Superior temporal gyrus (tissue), 1 donor: ENCODE measurements around the gene BCL2L14.
A peak's percentile ranks its signal among the peaks of the same experiment; 100 is the strongest.
"Not testable (repeated sequence)": the region's sequence is repeated elsewhere in the genome, so short reads cannot be mapped to it uniquely, and the experiment has no call there.

Source experiments
- DNase-seq: peaks from one replicate; pipeline ENCODE4 v3.0.0-alpha.2; 2016; ENCODE audit errors: extremely low spot score

BCL2L14 gene

DNA sequence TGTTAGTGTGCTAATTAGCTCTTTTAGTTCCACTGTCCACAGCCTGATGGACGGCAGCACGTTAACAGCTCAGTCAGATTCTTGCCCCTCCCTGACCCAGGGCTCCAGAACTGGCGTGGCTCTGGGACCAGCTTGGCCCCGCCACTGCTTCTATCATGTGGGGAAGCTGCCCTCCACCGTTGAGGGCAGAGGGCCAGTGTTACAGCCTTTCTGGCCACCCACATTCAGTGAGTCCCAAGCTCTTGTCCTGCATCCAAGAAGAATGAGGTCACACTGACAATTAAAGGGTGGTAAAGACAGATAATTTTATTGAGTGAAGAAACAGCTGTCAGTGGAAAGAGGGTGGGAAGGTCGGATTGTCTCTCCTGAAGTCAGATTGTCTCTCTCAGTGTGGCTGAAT lies 36.9 kb downstream of the BCL2L14 start:
- DNase-seq, result no peak

DNA sequence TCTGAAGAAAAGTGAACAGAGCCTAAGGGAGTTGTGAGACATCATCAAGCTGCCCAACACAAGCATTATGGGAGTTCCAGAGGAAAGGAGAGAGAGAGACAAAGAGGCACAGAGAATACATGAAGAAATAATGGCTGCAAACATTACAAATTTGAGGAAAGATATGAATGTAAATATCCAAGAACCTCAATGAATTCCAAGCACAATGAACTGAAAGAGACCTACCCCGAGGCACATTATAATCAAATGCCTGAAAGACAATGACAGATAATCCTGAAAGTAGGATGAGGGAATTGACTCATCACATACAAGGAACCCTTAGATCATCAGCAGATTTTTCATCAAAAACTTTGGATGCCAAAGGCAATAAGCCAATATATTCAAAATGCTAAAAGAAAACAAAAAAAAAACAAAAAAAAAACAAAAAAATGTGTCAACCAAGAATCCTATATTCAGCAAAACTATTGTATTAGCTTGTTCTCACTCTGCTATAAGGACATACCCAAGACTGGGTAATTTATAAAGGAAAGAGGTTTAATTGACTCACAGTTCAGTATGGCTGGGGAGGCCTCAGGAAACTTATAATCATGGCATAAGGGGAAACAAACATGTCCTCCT lies 37.8 kb downstream of the BCL2L14 start:
- DNase-seq, result no peak

DNA sequence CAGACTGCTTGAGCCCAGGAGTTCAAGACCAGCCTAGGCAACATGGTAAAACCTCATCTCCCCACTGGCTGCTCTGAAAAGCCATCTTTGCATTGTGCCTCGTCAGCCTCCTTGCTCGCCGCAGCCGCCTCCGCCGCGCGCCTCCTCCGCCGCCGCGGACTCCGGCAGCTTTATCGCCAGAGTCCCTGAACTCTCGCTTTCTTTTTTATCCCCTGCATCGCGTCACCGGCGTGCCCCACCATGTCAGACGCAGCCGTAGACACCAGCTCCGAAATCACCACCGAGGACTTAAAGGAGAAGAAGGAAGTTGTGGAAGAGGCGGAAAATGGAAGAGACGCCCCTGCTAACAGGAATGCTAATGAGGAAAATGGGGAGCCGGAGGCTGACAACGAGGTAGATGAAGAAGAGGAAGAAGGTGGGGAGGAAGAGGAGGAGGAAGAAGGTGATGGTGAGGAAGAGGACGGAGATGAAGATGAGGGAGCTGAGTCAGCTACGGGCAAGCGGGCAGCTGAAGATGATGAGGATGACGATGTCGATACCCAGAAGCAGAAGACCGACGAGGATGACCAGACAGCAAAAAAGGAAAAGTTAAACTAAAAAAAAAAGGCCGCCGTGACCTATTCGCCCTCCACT lies 40.3 kb downstream of the BCL2L14 start:
- not testable (repeated sequence) for DNase-seq

DNA sequence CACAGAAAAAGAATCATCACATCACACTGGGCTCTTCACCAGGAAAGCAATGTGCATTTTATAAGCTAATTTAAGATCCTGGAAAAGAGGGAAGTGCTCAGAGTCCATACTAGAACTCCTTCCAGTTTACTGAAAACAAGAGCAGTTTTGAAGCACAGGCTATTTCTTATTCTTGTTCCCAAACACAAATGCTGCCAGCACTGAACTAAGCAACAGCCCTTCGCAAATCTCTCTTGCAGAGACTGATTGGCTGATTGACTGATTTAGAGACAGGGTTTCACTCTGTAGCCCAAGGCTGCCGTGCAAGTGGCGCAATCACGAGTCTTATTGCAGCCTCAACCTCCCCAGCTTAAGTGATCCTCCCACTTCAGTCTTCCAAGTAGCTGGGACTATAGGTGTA lies 44.8 kb downstream of the BCL2L14 start:
- peak; percentile 63 for DNase-seq

DNA sequence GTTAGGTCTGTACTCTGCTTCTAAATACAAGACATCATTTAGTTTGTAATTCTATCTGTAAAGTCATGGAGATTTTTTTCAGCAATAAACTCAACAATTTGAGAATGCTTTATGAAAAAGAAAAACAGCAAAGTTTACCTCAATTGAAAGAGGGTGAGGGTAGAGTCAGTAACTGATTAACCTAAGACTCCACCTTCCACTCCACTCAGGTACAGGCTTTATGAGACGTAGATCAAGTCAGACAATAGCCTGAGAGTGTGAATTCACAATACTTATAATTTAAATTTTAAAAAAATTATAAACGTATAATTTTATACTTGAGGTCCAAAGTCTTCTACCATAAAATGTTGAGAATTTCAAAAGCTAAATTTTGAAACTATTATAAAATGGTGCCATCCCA lies 45.9 kb downstream of the BCL2L14 start:
- no peak for DNase-seq

DNA sequence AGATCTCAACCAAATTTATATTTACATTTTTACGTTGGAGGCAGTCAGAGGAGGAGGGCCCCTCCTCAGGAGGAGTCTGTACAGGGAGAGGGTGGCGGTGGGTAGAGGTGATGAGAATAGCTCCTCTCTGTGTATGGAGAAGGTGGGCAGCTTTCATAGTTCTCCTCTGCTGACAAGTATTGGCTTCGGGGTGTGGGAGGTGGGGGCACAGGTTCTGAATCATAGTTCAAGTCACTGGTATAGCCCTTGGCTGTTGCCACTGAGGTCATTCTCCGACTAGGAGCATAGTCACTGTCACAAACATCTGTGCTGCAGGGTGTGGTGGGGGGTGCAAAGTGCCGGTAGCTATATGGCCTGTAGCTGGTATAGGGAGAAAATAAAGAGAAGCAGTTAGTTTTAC lies 50.3 kb downstream of the BCL2L14 start:
- DNase-seq, result no peak

DNA sequence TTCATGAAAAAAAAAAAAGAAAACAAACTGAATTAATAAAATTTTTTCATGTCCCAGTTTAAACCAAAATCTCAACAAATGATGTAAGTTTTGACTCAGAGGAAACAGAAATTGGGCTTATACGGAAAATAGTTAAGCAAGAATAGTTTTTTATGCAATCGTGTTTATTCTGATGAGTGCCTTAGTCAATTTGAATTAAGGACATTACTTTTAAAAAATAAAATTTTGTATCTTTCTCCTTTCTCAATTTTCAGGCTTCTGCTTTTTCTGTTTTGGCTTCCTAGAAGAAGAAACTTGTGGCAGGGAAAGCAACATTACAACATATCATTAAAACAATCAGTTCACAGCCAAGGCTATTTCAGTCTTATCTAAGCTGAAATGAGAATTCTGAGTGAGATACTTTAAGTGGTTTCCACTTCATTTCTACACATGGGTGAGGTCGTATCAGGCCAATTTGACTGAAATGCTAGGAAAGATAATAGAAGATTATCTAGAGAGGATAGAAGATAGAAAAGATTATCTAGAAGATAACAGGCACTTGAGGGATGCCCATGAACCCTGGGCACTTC lies 52.4 kb downstream of the BCL2L14 start:
- no peak for DNase-seq

DNA sequence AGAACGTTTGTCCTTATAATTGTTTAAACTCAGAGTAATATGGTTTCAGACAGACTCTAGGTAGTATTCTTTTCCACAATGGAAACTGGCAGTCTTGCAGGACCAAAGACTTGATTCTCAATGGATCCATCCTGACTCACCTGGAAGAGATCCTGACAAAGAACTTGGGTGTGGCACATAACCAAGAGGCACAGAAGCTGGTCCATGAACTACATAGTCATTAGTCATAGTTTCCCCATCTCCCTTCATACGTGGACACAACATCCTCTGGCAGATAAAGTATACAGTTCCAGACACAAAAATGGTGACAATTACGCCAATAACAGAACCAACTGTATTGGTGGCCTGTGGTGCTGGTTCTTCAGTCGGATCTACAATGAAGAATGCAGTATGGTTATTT lies 55.8 kb downstream of the BCL2L14 start:
- no peak for DNase-seq

DNA sequence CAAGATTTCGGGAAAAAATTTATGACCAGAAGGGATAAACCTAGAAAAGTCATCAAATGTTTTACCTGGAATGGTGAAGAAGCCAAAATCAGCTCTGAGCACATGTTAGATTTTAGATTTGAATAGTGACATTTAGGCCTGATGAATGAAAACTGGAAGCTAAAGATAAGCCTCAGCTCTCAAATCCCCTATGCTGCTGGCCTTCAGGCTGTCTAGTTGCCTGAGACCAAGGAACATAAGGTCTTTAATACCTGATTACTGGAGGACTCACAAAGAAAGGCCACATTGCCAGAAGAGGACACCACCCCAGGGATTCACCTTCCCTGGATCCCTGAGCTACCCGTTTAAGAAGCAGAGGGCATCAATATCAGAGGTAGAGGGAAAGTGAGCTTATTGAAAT lies 56.6 kb downstream of the BCL2L14 start:
- DNase-seq, result no peak

DNA sequence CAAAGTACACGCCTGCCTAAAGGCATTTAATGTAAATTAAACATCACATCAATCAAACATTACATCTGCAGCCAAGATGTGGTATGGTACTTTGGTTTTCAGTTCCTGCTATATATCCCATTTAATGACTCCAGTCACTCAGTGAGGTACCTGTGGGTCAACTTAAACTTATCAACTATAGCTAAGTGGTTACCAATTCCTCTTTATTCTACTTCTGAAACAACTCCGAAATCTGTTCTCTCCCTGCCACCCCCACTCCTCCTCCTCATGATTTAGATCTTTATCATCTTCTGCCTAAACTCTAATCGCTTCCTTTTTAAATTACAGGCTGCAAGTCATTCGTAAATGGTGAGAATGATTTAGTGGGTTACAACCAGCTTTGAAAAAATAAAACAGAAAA lies 57.9 kb downstream of the BCL2L14 start:
- no peak for DNase-seq

DNA sequence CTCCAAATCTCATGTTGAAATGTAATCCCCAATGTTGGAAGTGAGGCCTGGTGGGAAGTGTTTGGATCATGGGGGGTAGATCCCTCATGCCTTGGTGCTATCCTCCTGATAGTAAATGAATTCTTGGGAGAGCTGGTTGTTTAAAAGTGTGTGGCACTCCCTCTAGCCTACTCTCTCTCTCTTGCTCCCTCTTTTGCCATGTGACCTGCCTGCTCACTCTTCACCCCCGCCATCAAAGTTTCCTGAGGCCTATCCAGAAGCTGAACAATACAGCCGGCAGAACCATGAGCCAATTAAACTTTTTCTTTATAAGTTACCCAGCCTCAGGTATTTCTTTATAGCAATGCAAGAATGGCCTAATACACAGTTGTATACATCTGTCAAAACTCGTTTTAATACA lies 62.5 kb downstream of the BCL2L14 start:
- DNase-seq, result no peak

DNA sequence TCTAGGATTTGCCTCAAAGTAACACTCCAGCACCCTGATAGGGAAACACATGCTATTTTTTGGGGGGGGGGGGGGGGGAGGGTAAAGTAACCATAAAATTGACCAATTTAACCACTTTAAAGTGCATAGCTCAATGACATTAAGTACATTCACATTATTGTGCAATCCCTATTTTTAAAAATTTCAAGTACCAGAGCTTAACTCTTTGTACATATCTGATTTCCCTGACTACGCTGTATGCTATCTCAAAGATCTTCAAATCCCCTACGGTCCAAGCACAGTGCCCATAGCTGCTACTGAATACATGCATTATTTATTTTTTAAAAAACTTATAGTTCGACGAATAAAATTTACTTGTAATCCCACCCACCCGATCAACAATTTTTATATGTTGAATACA lies 63.0 kb downstream of the BCL2L14 start:
- no peak for DNase-seq

DNA sequence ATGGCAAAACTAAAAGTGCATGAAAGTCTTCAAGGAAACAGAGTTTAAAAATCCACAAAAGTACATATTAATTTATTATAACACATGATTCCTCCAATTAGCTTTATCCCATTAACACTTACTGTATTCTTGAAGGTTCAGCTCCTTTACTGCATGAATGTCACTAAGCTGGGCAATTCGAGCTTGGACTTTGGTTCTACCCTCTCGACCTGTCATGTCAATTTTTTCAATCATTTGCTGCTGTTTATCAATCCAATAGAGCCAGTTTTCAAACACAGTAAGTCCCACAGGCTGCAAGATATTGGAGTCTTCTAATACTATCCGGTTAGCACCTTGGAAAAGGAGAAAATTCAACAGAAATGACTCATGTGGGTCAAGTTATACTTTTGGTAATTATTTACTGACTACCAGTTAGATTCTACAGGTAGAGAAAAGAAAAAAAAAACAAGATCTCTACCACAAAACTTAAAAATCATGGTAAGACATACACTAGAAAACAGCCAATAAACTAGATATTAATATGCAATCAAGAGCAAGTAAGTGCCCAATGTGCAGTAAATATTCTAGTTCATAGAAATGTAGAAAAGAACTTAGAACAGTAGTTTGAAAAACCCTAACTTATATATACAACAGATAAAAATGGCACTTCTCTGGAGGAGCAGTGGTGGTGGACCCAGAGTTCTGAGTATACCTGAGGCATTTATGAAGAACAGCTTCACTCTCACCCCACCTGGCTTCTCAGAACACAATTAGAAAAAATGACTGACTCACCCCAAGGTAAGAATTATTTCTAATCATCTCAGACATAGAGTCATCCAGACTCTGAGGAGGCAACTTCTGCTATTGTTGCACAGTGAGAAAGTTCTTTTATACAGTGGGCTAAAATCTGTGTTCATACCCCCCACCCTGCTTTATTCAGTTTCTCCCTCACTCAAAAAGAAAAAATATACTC lies 67.7 kb downstream of the BCL2L14 start:
- no peak for DNase-seq

DNA sequence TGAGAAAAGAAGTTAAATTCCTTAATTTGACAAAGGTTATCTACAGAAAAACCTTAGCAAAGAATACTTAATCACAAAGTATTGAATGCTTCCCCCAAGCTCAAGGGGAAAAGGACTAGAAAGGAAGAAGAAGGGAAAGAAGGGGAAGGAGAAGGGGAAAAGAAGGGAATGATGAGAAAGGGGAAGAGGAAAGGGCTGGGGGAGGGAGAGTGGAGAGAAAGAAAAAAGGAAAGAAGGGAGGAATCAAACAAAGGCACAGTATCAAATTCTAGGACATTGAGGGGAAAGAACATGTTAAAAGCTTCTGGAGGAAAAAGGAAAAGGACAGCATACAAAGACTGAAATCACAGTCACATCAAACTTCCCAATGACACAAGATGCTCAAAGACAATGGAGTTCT lies 70.3 kb downstream of the BCL2L14 start:
- DNase-seq, result no peak

DNA sequence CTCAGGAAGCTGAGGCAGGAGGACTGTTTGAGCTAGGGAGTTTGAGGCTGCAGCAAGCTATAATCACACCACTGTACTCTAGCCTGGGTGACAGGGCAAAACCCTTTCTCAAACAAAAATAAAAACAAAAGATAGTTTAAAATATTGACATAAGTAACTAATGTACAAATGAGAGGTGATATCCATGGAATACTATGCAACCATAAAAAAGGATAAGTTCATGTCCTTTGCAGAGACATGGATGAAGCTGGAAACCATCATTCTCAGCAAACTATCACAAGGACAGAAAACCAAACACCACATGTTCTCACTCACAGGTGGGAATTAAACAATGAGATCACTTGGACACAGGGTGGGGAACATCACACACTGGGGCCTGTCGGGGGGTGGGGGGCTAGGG lies 73.8 kb downstream of the BCL2L14 start:
- not testable (repeated sequence) for DNase-seq

DNA sequence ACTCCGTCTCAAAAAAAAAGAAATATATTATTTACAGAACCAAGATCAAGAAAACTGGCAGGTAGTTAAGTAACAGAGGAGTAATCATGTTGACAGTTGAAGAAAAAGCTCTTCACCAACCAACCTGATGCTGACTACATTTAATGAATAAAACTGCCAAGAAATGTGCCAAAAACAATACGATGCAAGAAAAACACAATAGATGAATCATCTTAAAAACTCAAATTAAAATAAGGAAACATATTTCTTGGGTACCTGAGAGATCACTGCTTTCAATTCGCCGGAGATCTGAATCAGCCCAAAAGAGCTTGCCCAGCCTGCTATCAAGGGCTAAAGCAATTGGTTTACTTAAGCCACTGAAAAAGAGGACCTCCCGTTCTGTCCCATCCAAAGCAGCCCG lies 76.4 kb downstream of the BCL2L14 start:
- no peak for DNase-seq
